Right lobe of liver (tissue), 6 donors: ENCODE results near the gene AFF2. TPM values are rescaled to one million over a fixed set of nuclear protein-coding genes. Genes with fewer than 3 reads are reported as not detected.

ENCODE experiments used
- ATAC-seq, 4 donors: fragments of 200-7000 bp; cut with Tn5 transposase; one replicate each; pipeline ENCODE4 v1.9.1; 2020; ENCODE audit warnings: mild to moderate bottlenecking in 4 of 4, moderate library complexity in 4 of 4
- DNase-seq, 3 donors: peaks; one replicate each; pipeline ENCODE4 v3.0.0-alpha.2; 2020
- H3K27ac ChIP-seq, 3 donors: fragments of 200-600 bp; one replicate each; pipeline ENCODE4 v1.8.0; 2022
- H3K27me3 ChIP-seq, 2 donors: fragments of 200-600 bp; one replicate each; pipeline ENCODE4 v1.8.0; 2022
- H3K36me3 ChIP-seq, 4 donors: fragments of 200-600 bp; sonication (generic) in 1 of 4; one replicate each; pipeline versions ENCODE4 v1.5.1 to v1.8.0; 2017 to 2022; ENCODE audit warnings: control low read depth in 1 of 4
- H3K4me1 ChIP-seq, 4 donors: fragments of 200-600 bp; sonication (generic) in 1 of 4; one replicate each; pipeline versions ENCODE4 v1.5.1 to v1.8.0; 2017 to 2022; ENCODE audit warnings: control low read depth in 1 of 4
- H3K4me3 ChIP-seq, 3 donors: fragments of 200-600 bp; one replicate each; pipeline ENCODE4 v1.8.0; 2022
- H3K9me3 ChIP-seq, 4 donors: fragments of 200-600 bp; sonication (generic) in 1 of 4; one replicate each; pipeline versions ENCODE4 v1.5.1 to v1.8.0; 2017 to 2022; ENCODE audit warnings: control low read depth in 1 of 4
- POLR2A ChIP-seq: fragments of 450-650 bp; IDR thresholded peaks from one replicate; pipeline ENCODE4 v1.6.1; 2017; ENCODE audit warnings: antibody characterized with exemption, mild to moderate bottlenecking
- WGBS: methylation state at CpG from one replicate; pipeline ENCODE4 v1.1.6; 2018; ENCODE audit warnings: low coverage, low lambda C conversion rate; ENCODE audit not compliant: insufficient coverage; ENCODE audit errors: missing lambda C conversion rate; 5-methylcytosine and 5-hydroxymethylcytosine counted together
- intact Hi-C, 2 donors: fragments of 100-400 bp; cut with DNase I; formaldehyde crosslinking; loops; one replicate each; pipeline versions ENCODE4 v1.11.2 to v1.14.1; 2022
- total RNA-seq, 6 experiments: library from RNA; depleted of rRNA in 2 of 6; stranded (reverse); fragments of >200 nt in 2 of 6; fragmentation: NEBNext Ultra II Directional in 3 of 6; extraction: Animal tissue kit (Norgen Biotek cat#: 25700) in 3 of 6; gene quantifications; one replicate each; pipeline versions ENCODE4 v1.1.0 to v1.2.4, GENCODE V29; 2016 to 2023
- TF ChIP-seq, protein P1 (sequence below), 4 donors: fragments of 200-600 bp in 3 of 4; fragments of 450-650 bp in 1 of 4; IDR thresholded peaks; one replicate each; pipeline versions ENCODE4 v1.5.1 to v1.8.0; 2016 to 2022; ENCODE audit warnings: antibody characterized with exemption in 4 of 4, mild to moderate bottlenecking in 2 of 4
- donor health status: DM: no; HTN: yes; CAD: no.
- donor health status: DM: no; HTN: no; CAD: no.
- donor health status: DM: no; HTN: no; CAD: no.
- donor health status: DM: no; HTN: yes; CAD: no.
- donor health status: DM: no; HTN: yes; CAD: no.

AFF2 gene
- total RNA-seq, 6 experiments from 2014 or later, result 0.06 to 1.9 (median 0.15) TPM

DNA sequence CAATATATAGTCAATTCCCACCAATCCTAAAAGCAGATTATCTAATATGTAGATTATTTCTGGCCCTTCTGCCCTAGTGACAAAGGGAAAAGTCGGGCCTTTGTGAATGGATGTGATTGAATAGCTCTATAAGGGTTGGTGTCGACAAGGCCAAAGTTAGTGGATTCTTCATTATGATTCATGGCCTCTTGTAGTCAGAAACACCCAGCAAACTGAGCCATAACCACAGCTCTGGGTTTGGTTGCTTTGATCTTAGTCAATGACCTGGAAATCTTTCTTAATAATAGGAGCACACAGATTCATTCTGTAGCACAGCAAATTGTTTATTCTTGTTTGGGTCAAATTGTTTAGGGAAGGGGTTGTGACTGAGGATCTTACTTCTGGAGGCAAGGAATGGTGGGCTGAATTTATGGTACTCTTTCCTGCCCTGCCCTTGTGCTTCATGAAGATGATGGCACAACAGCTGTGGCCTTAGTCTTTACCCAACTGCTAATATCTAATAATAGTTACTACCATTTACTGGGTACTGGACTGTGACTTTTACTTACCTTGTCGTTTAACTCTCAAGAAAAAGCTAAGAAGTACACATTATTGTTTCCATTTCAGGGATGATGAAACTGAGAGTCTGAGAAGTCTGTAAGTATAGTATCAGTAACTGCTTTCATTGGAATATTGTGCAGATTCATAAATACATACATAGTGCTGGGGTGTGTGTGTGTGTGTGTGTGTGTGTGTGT, 74.0 kb downstream of the AFF2 start:
- Histone ChIP-seq H3K27me3 (no peaks in the 10 kb centered on the region), H3K36me3 (no peaks in the 10 kb centered on the region), H3K4me1 (no peaks in the 10 kb centered on the region), H3K4me3 (no peak overlapping the region), H3K27ac (no peak overlapping the region), H3K9me3 (no peaks in the 10 kb centered on the region)
- TF ChIP-seq POLR2A, result no peak
- TF ChIP-seq, protein P1, sequence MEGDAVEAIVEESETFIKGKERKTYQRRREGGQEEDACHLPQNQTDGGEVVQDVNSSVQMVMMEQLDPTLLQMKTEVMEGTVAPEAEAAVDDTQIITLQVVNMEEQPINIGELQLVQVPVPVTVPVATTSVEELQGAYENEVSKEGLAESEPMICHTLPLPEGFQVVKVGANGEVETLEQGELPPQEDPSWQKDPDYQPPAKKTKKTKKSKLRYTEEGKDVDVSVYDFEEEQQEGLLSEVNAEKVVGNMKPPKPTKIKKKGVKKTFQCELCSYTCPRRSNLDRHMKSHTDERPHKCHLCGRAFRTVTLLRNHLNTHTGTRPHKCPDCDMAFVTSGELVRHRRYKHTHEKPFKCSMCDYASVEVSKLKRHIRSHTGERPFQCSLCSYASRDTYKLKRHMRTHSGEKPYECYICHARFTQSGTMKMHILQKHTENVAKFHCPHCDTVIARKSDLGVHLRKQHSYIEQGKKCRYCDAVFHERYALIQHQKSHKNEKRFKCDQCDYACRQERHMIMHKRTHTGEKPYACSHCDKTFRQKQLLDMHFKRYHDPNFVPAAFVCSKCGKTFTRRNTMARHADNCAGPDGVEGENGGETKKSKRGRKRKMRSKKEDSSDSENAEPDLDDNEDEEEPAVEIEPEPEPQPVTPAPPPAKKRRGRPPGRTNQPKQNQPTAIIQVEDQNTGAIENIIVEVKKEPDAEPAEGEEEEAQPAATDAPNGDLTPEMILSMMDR (IDR thresholded peaks at IDR 0.05), result no peak
- no peak for ATAC-seq
- intact Hi-C loops, result no loop called here
- DNase-seq, result no peak
- WGBS, result 18% methylated on average over 2 of the region's 3 CpGs

GRCh38 chrX:148576396-148576795, 76.0 kb downstream of the AFF2 start:
- TF ChIP-seq, protein P1 (IDR thresholded peaks at IDR 0.05), result no peak
- TF ChIP-seq POLR2A, result no peak
- Histone ChIP-seq H3K9me3 (no peaks in the 10 kb centered on the region), H3K4me1 (no peaks in the 10 kb centered on the region), H3K27me3 (no peaks in the 10 kb centered on the region), H3K36me3 (no peaks in the 10 kb centered on the region), H3K27ac (no peak overlapping the region), H3K4me3 (no peak overlapping the region)
- no peak for DNase-seq
- intact Hi-C loops, result no loop called here
- 48% methylated on average over 6 of the region's 6 CpGs for WGBS
- ATAC-seq, result no peak

DNA sequence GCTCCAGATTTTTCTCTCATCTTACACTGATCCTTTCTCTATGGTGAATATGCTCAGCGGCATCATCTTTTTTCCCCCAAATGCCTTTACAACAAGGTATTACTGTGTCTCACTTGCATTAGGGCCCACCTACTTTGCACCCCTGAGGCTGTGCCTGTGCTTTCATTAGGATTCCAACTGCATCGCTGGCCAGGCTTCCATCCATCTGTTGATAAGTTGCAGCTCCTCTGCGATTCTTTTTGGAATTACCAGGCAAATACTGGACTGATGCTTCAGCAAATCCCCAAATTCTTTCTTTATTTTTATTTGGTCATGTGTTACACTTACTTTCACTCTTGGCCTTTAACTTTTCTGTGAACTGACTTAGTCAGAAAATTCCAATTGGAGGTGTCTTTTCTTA, 77.3 kb downstream of the AFF2 start:
- TF ChIP-seq, protein P1 (IDR thresholded peaks at IDR 0.05), result no peak
- TF ChIP-seq POLR2A, result no peak
- Histone ChIP-seq H3K27ac (no peak overlapping the region), H3K4me3 (no peak overlapping the region), H3K9me3 (no peaks in the 10 kb centered on the region), H3K4me1 (no peaks in the 10 kb centered on the region), H3K36me3 (no peaks in the 10 kb centered on the region), H3K27me3 (no peaks in the 10 kb centered on the region)
- WGBS, result 63% methylated on average over 3 of the region's 3 CpGs
- intact Hi-C loops, result no loop called here
- DNase-seq (no peak), ATAC-seq (no peak)

GRCh38 chrX:148580016-148580415, 79.6 kb downstream of the AFF2 start:
- Histone ChIP-seq H3K9me3 (no peaks in the 10 kb centered on the region), H3K27ac (no peak overlapping the region), H3K4me1 (no peaks in the 10 kb centered on the region), H3K27me3 (no peaks in the 10 kb centered on the region), H3K36me3 (no peaks in the 10 kb centered on the region), H3K4me3 (no peak overlapping the region)
- no peak for ATAC-seq
- DNase-seq, result no peak
- TF ChIP-seq, protein P1 (IDR thresholded peaks at IDR 0.05), result no peak
- no peak for TF ChIP-seq POLR2A
- WGBS, result 0% methylated on average over 1 of the region's 1 CpG
- intact Hi-C loops, result no loop called here
